ENCODE measurements around the gene SIPA1.

GRCh38 chr11:65634440-65634839 is 3.5 kb upstream of the SIPA1 start:
- no peak for TF ChIP-seq POLR2AphosphoS5 (IDR thresholded peaks at IDR 0.05)
- TF ChIP-seq EP300 (IDR thresholded peaks at IDR 0.05): no peak
- no peak for TF ChIP-seq CTCF (IDR thresholded peaks at IDR 0.05)
- TF ChIP-seq POLR2A (IDR thresholded peaks at IDR 0.05): no peak

Data from suprapubic skin (tissue), 4 donors.